ENCODE data around the gene MAP3K5.
"Not testable (repeated sequence)": the region's sequence is repeated elsewhere in the genome, so short reads cannot be mapped to it uniquely, and the experiment has no call there.

Gene MAP3K5

DNA sequence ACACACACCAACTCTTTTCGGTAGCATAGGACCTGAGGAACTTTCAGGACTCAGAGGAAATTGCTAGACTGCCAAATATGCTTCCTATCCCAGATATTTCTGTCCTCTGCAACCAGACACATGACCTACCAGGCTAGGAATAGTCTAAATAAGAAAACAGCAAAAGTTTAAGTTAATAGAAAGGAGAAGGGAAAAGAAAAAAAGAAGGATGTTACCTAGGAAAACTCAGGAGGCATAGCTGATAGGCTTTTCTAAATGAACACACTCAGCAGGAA, 74.6 kb downstream of the MAP3K5 start:
- no peak for DNase-seq

GRCh38 chr6:136716917-136717715, 75.2 kb downstream of the MAP3K5 start:
- no peak for DNase-seq

- DNase-seq, result not testable (repeated sequence)
These were observed 79.6 kb downstream of the MAP3K5 start for GRCh38 chr6:136712642-136713041.

DNA sequence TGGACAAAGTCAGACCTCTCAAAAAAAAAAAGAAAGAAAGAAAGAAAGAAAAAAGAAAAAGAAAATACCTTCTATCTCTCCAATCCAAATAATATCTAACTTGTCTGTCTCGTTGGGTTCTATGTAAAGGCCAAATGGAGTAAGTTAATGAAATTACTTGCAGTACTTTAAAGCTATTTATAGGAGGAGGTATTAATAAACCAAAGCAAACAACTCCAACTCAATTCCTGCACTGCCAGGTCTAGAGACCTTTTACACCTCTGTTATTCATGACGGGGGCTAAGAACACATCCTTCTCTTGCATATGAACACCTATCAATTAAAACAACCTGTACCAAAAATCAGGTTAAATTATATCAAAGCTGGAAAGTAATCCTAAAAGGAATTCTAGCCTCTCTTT, 80.6 kb downstream of the MAP3K5 start:
- DNase-seq, result no peak

- DNase-seq, result no peak
These were observed 81.3 kb downstream of the MAP3K5 start for GRCh38 chr6:136710877-136711552.

DNA sequence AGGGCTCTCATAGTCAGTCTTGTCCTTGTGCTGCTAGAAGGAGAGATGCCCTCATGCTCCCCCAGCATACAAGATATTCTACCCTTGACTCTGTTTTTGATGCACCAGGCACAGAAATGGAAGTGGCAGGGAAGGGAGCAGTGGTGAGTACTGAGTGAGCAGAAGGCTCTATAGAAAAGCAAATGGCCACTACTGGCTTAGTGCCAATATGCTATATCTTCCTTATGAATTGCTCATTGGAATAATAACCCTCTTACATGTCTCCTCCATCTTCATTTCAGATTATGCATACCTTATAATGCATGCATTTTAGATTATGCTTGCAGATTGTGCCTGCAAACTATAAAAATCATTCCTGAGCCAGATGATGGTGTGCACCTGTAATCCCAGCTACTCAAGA, 82.8 kb downstream of the MAP3K5 start:
- no peak for DNase-seq

- no peak for DNase-seq
These were observed 85.8 kb downstream of the MAP3K5 start for GRCh38 chr6:136706430-136706829.

DNA sequence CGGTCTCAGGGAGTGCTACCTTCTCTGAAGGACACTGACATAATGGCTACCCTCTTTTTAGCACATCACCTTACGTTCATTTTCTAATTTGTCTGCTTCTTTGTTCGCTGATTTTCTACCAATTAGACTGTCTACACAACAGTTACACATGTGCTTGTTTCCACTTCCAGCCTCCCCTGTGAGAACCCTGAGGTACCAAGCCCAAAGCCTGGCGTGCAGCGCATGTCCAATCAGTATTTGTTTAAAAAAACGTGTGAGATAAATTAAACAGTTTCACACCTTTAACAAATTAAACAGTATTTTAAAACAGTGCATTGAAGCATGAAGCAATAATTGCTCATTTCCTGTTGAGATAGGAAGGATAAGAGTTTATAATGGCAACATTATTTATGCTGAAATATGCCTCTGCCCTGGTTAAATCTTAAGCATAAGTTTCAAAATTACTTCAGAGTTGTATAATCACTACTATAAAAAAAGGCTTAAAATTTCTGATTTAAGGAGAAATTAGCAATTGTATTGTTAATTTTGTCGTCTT, 88.9 kb downstream of the MAP3K5 start:
- no peak for DNase-seq

DNA sequence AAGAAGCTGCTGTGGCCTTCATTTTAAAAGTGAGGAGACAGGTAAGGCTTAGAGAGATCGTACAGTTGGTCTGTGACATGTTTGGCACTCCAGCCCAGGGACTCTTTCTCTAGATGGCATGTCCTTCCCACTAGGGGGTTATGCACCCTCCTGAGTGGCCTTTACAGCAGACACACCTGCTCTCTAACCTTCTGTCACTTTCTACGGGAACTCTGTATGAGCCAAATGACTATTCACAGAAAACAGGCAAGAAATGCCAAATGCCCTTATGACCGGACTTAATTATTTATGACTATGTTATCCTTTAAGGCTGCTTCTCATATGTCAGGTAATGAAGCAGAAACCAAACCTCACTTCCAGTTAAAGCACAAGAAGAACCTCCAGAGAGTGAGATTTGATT, 91.2 kb downstream of the MAP3K5 start:
- DNase-seq, result peak; percentile 0

GRCh38 chr6:136699358-136699757, 92.9 kb downstream of the MAP3K5 start:
- no peak for DNase-seq

DNA sequence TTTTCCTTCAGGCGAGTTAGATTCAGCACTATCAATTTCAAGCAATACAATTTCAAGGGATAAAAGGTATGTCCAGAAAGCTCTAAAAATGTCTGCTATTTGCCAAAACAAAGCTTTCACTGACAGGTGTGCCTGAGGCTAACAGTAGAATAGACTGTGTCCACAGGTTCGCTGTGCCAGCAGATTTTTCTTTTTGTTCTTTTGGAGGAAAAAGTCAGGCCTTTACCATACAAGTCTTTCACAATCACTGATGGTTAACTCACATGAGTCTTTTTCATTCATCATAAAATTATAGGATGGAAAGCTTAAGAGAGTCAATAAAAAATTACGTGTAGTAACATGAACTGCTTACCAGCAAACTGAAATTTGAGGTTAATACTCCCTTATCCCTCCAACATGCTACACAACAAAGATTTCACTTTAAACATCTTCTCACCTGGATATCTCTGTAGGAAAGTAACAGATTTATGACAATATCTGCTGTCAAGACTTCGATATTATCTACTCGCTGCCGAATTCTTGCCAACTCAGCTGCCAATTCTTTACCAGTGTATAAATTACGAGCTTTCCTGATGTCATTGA, 95.4 kb downstream of the MAP3K5 start:
- no peak for DNase-seq

DNA sequence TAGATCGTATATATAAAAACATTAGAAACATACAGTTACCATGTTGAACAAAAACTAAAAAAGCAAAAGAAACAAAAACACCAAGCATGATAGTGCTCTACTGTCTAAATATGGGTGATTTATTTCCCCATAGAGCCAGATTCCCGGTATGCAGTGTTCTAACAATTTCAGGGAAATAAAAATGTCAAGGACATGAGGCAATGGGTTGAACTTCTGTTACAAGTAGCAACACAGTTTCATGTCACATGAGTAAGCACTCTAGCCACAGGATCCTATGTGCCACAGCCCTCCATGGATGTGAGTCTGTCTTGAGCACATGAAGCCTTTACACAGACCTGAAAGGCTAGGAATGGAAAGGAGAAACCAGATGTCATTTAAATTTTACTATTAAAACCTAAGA, 96.0 kb downstream of the MAP3K5 start:
- DNase-seq, result no peak

GRCh38 chr6:136695412-136695811, 96.9 kb downstream of the MAP3K5 start:
- DNase-seq, result no peak

- no peak for DNase-seq
These were observed 99.2 kb downstream of the MAP3K5 start for GRCh38 chr6:136693090-136693489.

GRCh38 chr6:136687894-136688293, 104.4 kb downstream of the MAP3K5 start:
- DNase-seq, result not testable (repeated sequence)

GRCh38 chr6:136685540-136686108, 106.7 kb downstream of the MAP3K5 start:
- DNase-seq, result peak; percentile 36

DNA sequence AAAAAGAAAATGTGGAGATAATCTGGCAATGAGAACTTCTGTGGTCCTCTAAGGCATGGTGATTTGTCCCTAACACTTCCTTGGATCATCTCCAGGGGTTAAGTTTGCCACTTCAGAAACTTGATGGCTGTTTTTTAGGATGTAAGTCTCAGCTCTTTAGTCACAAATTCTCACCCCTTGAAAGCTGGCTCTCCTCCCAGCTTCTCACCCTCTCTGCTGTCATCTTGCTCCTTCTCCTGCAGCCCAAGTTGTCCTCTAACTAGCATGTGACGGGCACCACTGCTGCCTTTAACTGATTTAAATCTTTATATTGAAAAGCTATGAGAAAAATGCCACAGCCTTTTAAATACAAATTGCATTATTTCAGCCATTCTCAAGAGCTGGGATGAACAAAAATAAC, 107.8 kb downstream of the MAP3K5 start:
- no peak for DNase-seq

GRCh38 chr6:136683209-136683941, 108.9 kb downstream of the MAP3K5 start:
- no peak for DNase-seq

- no peak for DNase-seq
These were observed 110.0 kb downstream of the MAP3K5 start for GRCh38 chr6:136682292-136682691.

DNA sequence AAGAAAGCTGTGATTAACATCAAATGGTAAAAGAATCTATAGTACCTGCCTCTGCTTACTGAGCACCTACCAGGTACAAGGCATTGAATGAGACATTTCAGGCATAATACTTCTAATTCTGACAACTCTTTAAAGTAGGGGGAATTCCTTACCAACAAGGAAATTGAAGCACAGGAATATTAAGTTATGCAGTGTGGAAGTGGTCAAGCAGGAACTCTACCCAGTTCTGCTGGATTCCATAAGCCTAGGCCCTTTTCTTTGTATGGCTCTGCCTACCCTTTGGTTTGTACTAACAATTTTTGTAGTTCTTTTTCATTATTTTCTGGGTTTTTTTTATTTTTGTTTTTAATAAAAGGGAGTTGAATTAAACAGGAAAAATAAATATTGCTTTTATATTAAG, 114.5 kb downstream of the MAP3K5 start:
- no peak for DNase-seq

- DNase-seq, result no peak
These were observed 114.9 kb downstream of the MAP3K5 start for GRCh38 chr6:136677344-136677743.

DNA sequence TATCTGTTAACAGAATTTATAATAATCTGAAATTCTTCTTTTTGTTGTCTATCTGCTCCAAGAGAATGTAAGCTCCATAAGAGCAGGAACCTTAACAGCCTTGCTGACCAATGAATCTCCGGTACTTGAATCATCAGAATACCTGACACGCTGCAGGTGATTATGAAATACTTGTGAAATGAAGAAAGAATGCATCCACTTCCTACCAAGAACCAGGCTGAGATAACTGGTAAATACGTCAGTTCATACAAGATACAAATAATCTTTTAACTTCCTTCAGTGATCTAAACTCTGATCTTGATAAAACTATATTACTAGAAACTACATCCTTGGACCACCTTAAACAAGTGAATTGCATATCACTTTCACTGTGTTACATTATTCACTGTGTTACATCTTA, 116.2 kb downstream of the MAP3K5 start:
- peak; percentile 42 for DNase-seq

- DNase-seq, result no peak
These were observed 118.7 kb downstream of the MAP3K5 start for GRCh38 chr6:136673571-136673970.
